HL-60 (cell line): ENCODE measurements around the gene TRPC1.

ENCODE experiments used
- DNase-seq, 2 experiments: peaks; one replicate each; pipeline ENCODE4 v3.0.0-alpha.2; 2010 to 2020; ENCODE audit warnings: low read depth in 1 of 2, low spot score in 1 of 2
- H3K27ac ChIP-seq: fragments of 250-450 bp; sonication (Bioruptor Pico); replicated peaks from 2 replicates; pipeline ENCODE4 v1.5.1; 2020; ENCODE audit warnings: mild to moderate bottlenecking, moderate library complexity
- H3K27me3 ChIP-seq: fragments of 250-450 bp; sonication (Bioruptor Pico); 2 replicates; pipeline ENCODE4 v1.5.1; 2021; ENCODE audit warnings: mild to moderate bottlenecking, moderate library complexity; ENCODE audit not compliant: insufficient read depth, poor library complexity, severe bottlenecking
- H3K4me3 ChIP-seq: replicated peaks from 2 replicates; pipeline ENCODE4 v1.5.1; 2011; ENCODE audit warnings: mild to moderate bottlenecking, control low read depth, low read length; ENCODE audit not compliant: insufficient read depth
- CTCF ChIP-seq: IDR thresholded peaks from one replicate; pipeline ENCODE4 v1.5.1; 2011; ENCODE audit warnings: low read length, control low read depth, inconsistent platforms; ENCODE audit not compliant: insufficient read depth
- GABPA ChIP-seq: IDR thresholded peaks from 2 replicates; pipeline ENCODE4 v1.6.1; 2012; ENCODE audit warnings: low read depth
- POLR2AphosphoS5 ChIP-seq: IDR thresholded peaks from 2 replicates; pipeline ENCODE4 v1.6.1; 2012; ENCODE audit warnings: low read depth
- REST ChIP-seq: IDR thresholded peaks from 2 replicates; pipeline ENCODE4 v1.6.1; 2012; ENCODE audit warnings: low read depth; ENCODE audit not compliant: insufficient replicate concordance
- SPI1 ChIP-seq: IDR thresholded peaks from 2 replicates; pipeline ENCODE4 v1.6.1; 2012; ENCODE audit warnings: low read depth, mild to moderate bottlenecking, borderline replicate concordance

Gene TRPC1

GRCh38 chr3:142724682-142725356 lies 985 bp downstream of the TRPC1 start:
- DNase-seq, result no peak
- TF ChIP-seq GABPA (no peak), SPI1 (no peak), POLR2AphosphoS5 (no peak), CTCF (no peak), REST (no peak)
- H3K27ac ChIP-seq, result no peak overlapping the region

GRCh38 chr3:142725357-142725739 lies 1.5 kb downstream of the TRPC1 start:
- DNase-seq, result no peak
- no peak overlapping the region for H3K27ac ChIP-seq
- no peak overlapping the region for H3K4me3 ChIP-seq
- TF ChIP-seq GABPA (no peak), SPI1 (no peak), CTCF (no peak), POLR2AphosphoS5 (no peak), REST (no peak)
- peaks cover 27% of the 10 kb centered on the region for H3K27me3 ChIP-seq

More at GRCh38 chr3:142724682-142725356, 985 bp downstream of the TRPC1 start:
- Histone ChIP-seq H3K4me3 (peak overlapping the region; percentile 81), H3K27me3 (peaks cover 27% of the 10 kb centered on the region)

GRCh38 chr3:142726017-142726416 lies 2.2 kb downstream of the TRPC1 start:
- Histone ChIP-seq H3K27me3 (peaks cover 27% of the 10 kb centered on the region), H3K27ac (no peak overlapping the region), H3K4me3 (no peak overlapping the region)
- no peak for DNase-seq
- no peak for TF ChIP-seq CTCF
- no peak for TF ChIP-seq REST
- no peak for TF ChIP-seq GABPA
- no peak for TF ChIP-seq POLR2AphosphoS5
- TF ChIP-seq SPI1, result no peak
